ENCODE data around the gene B3GALT5. TPM values are rescaled to one million over a fixed set of nuclear protein-coding genes. Genes with fewer than 3 reads are reported as not detected.

The B3GALT5 gene
- polyA plus RNA-seq, 3 donors: not detected

DNA sequence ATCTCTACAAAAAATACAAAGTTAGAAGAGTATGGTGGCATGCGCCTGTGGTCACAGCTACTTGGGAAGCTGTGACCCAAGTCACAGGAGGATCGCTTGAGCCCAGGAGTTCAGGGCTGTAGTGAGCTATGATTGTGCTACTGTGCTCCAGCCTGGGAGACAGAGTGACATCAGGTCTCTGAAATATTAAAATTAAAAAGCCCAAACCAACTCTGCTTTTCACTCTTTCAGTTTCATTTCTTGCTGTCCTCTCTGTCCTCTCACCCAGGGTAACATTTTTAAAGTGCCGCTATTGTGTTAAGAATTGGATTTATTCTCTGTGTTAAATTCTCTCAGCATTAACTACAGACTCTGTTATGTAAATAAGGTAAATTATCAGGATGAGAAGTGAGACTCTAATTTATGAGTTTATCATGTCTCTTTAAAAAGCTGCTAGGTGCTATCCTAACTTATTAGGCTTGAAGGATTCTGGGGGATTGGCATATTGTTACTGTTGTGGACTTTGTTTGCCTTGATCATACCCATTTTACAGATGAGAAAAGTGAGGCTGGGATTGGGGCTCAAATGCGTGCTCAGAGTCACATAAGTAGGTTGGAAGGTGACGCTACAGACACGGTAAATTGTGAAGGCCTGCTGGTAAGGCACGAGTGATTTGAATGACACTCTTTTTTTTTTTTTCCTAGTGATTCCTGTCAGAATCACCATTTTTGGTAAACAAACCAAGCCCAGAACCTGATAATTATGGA, 46.5 kb downstream of the B3GALT5 start:
- H3K4me2 ChIP-seq (replicated peaks; ENCODE audit: extremely low read depth, low read length, poor library complexity, severe bottlenecking): no peak overlapping the region
- TF ChIP-seq, protein P1, sequence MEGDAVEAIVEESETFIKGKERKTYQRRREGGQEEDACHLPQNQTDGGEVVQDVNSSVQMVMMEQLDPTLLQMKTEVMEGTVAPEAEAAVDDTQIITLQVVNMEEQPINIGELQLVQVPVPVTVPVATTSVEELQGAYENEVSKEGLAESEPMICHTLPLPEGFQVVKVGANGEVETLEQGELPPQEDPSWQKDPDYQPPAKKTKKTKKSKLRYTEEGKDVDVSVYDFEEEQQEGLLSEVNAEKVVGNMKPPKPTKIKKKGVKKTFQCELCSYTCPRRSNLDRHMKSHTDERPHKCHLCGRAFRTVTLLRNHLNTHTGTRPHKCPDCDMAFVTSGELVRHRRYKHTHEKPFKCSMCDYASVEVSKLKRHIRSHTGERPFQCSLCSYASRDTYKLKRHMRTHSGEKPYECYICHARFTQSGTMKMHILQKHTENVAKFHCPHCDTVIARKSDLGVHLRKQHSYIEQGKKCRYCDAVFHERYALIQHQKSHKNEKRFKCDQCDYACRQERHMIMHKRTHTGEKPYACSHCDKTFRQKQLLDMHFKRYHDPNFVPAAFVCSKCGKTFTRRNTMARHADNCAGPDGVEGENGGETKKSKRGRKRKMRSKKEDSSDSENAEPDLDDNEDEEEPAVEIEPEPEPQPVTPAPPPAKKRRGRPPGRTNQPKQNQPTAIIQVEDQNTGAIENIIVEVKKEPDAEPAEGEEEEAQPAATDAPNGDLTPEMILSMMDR (IDR thresholded peaks at IDR 0.05): no peak
- no peaks in the 10 kb centered on the region for H3K36me3 Mint-ChIP-seq
- H3K79me2 ChIP-seq (ENCODE audit: insufficient read depth, low read length): no peaks in the 10 kb centered on the region
- H3K9me3 Mint-ChIP-seq: peaks cover 0 to 2% (median 0%) of the 10 kb centered on the region in 7 donors
- no peak overlapping the region for H2AFZ ChIP-seq (ENCODE audit: insufficient read depth, low read depth, low read length, poor library complexity, severe bottlenecking)
- no peaks in the 10 kb centered on the region for H3K9me3 ChIP-seq (replicated peaks in 1 of 2; ENCODE audit: control insufficient read depth in 1 of 2, insufficient read depth in 1 of 2, low read length in 2 of 2)
- no peak for DNase-seq
- no peaks in the 10 kb centered on the region for H4K20me1 ChIP-seq (ENCODE audit: insufficient read depth, low read length)
- no peaks in the 10 kb centered on the region for H3K36me3 ChIP-seq (replicated peaks in 1 of 2; ENCODE audit: control insufficient read depth in 1 of 2, insufficient read depth in 2 of 2, low read length in 2 of 2)
- peaks cover 0 to 6% of the 10 kb centered on the region in 2 donors for H3K27me3 ChIP-seq (ENCODE audit: control insufficient read depth in 2 of 2, insufficient read depth in 2 of 2, low read length in 2 of 2)
- intact Hi-C loops (cut with micrococcal nuclease): no loop called here
- H3K4me1 Mint-ChIP-seq: no peaks in the 10 kb centered on the region
- 90% methylated on average over 5 of the region's 7 CpGs for WGBS (ENCODE audit: insufficient coverage)
- peaks cover 13 to 24% (median 16%) of the 10 kb centered on the region in 3 donors for H3K27me3 Mint-ChIP-seq (ENCODE audit: low read depth in 3 of 3)
- no peak overlapping the region for H3K27ac Mint-ChIP-seq
- H3K4me3 Mint-ChIP-seq: no peak overlapping the region
- H3K27ac ChIP-seq (ENCODE audit: low read depth in 1 of 2, low read length in 2 of 2): no peak overlapping the region
- no peak overlapping the region for H3K4me3 ChIP-seq (replicated peaks in 1 of 3; ENCODE audit: low read depth in 2 of 3, low read length in 3 of 3)
- H3K4me1 ChIP-seq (ENCODE audit: control insufficient read depth in 1 of 2, insufficient read depth in 2 of 2, low read length in 2 of 2): no peaks in the 10 kb centered on the region
- H3K9ac ChIP-seq (ENCODE audit: insufficient read depth, low read length, poor library complexity, severe bottlenecking): no peak overlapping the region

DNA sequence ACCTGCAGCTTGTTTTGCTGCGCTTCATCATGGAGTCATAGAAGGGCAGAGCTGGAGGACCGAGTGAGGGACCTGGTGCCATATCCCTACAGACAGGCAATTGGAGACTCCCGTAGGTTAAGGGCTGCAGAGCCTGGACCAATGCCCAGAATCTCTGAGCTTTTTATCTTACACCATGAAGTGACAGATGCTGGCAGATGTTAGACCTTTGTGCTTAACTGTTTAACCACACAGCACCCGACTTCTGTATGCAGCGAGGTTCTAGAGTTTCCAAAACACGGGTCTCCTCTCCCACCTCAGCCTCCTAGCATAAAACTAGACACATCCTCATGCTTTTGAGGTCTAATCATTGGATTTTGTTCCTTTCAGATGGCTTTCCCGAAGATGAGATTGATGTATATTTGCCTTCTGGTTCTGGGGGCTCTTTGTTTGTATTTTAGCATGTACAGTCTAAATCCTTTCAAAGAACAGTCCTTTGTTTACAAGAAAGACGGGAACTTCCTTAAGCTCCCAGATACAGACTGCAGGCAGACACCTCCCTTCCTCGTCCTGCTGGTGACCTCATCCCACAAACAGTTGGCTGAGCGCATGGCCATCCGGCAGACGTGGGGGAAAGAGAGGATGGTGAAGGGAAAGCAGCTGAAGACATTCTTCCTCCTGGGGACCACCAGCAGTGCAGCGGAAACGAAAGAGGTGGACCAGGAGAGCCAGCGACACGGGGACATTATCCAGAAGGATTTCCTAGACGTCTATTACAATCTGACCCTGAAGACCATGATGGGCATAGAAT, 47.6 kb downstream of the B3GALT5 start:
- no peaks in the 10 kb centered on the region for H3K36me3 Mint-ChIP-seq
- no peak overlapping the region for H3K4me2 ChIP-seq (replicated peaks; ENCODE audit: extremely low read depth, low read length, poor library complexity, severe bottlenecking)
- 18% methylated on average over 11 of the region's 17 CpGs for WGBS (ENCODE audit: insufficient coverage)

More for the DNA sequence above, 47.6 kb downstream of the B3GALT5 start:
- H3K9me3 Mint-ChIP-seq: peaks cover 0 to 2% (median 0%) of the 10 kb centered on the region in 7 donors
- no peaks in the 10 kb centered on the region for H3K36me3 ChIP-seq (replicated peaks in 1 of 2; ENCODE audit: control insufficient read depth in 1 of 2, insufficient read depth in 2 of 2, low read length in 2 of 2)
- no peak overlapping the region for H3K9ac ChIP-seq (ENCODE audit: insufficient read depth, low read length, poor library complexity, severe bottlenecking)
- TF ChIP-seq, protein P1 (IDR thresholded peaks at IDR 0.05): no peak
- H3K4me3 Mint-ChIP-seq: peak overlapping the region in 1 of 2 donors; percentile 51
- H3K27ac Mint-ChIP-seq: no peak overlapping the region
- H3K27me3 Mint-ChIP-seq (ENCODE audit: low read depth in 3 of 3): peaks cover 13 to 24% (median 16%) of the 10 kb centered on the region in 3 donors
- intact Hi-C loops (cut with micrococcal nuclease): no loop called here
- no peak overlapping the region for H3K27ac ChIP-seq (ENCODE audit: low read depth in 1 of 2, low read length in 2 of 2)
- no peak for DNase-seq
- no peak overlapping the region for H3K4me3 ChIP-seq (replicated peaks in 1 of 3; ENCODE audit: low read depth in 2 of 3, low read length in 3 of 3)
- H3K79me2 ChIP-seq (ENCODE audit: insufficient read depth, low read length): no peaks in the 10 kb centered on the region
- H3K27me3 ChIP-seq (ENCODE audit: control insufficient read depth in 2 of 2, insufficient read depth in 2 of 2, low read length in 2 of 2): peaks cover 0 to 6% of the 10 kb centered on the region in 2 donors
- H3K4me1 Mint-ChIP-seq: no peaks in the 10 kb centered on the region
- H4K20me1 ChIP-seq (ENCODE audit: insufficient read depth, low read length): no peaks in the 10 kb centered on the region
- no peaks in the 10 kb centered on the region for H3K4me1 ChIP-seq (ENCODE audit: control insufficient read depth in 1 of 2, insufficient read depth in 2 of 2, low read length in 2 of 2)
- no peaks in the 10 kb centered on the region for H3K9me3 ChIP-seq (replicated peaks in 1 of 2; ENCODE audit: control insufficient read depth in 1 of 2, insufficient read depth in 1 of 2, low read length in 2 of 2)
- H2AFZ ChIP-seq (ENCODE audit: insufficient read depth, low read depth, low read length, poor library complexity, severe bottlenecking): no peak overlapping the region
